ENCODE results near the gene PTPRD. TPM values are rescaled to one million over a fixed set of nuclear protein-coding genes. Genes with fewer than 3 reads are reported as not detected.

The PTPRD gene
- total RNA-seq, 1 donor from 2014 or later: 336 TPM

GRCh38 chr9:9862235-9862810 is 750.5 kb downstream of the PTPRD start:
- DNase-seq: no peak

- no peak for DNase-seq
Measured at GRCh38 chr9:9855177-9856078, 757.4 kb downstream of the PTPRD start.

GRCh38 chr9:9847750-9848149 is 765.1 kb downstream of the PTPRD start:
- DNase-seq: no peak

GRCh38 chr9:9846557-9846956 is 766.2 kb downstream of the PTPRD start:
- DNase-seq: no peak

GRCh38 chr9:9820436-9820835 is 792.4 kb downstream of the PTPRD start:
- DNase-seq: no peak

GRCh38 chr9:9819886-9820285 is 792.9 kb downstream of the PTPRD start:
- no peak for DNase-seq

- no peak for DNase-seq
Measured at GRCh38 chr9:9817176-9817575, 795.6 kb downstream of the PTPRD start.

GRCh38 chr9:9804109-9804508 is 808.7 kb downstream of the PTPRD start:
- DNase-seq: no peak

- no peak for DNase-seq
Measured at GRCh38 chr9:9799287-9799686, 813.5 kb downstream of the PTPRD start.

- DNase-seq: no peak
Measured at GRCh38 chr9:9792144-9792857, 820.5 kb downstream of the PTPRD start.

GRCh38 chr9:9791611-9792010 is 821.2 kb downstream of the PTPRD start:
- no peak for DNase-seq

- peak; percentile 3 for DNase-seq
Measured at GRCh38 chr9:9790216-9790872, 822.5 kb downstream of the PTPRD start.

- no peak for DNase-seq
Measured at GRCh38 chr9:9783711-9784110, 829.1 kb downstream of the PTPRD start.

GRCh38 chr9:9783211-9783610 is 829.6 kb downstream of the PTPRD start:
- DNase-seq: no peak

- DNase-seq: no peak
Measured at GRCh38 chr9:9778293-9778692, 834.5 kb downstream of the PTPRD start.

- no peak for DNase-seq
Measured at GRCh38 chr9:9774471-9774870, 838.3 kb downstream of the PTPRD start.

GRCh38 chr9:9771314-9771713 is 841.5 kb downstream of the PTPRD start:
- DNase-seq: no peak

GRCh38 chr9:9764821-9765220 is 848.0 kb downstream of the PTPRD start:
- DNase-seq: no peak

- no peak for DNase-seq
Measured at GRCh38 chr9:9754186-9754585, 858.6 kb downstream of the PTPRD start.

- no peak for DNase-seq
Measured at GRCh38 chr9:9753266-9753665, 859.5 kb downstream of the PTPRD start.

GRCh38 chr9:9752722-9753121 is 860.1 kb downstream of the PTPRD start:
- DNase-seq: no peak

GRCh38 chr9:9751996-9752395 is 860.8 kb downstream of the PTPRD start:
- DNase-seq: no peak

GRCh38 chr9:9750719-9751118 is 862.1 kb downstream of the PTPRD start:
- DNase-seq: no peak
